GM19397 (cell line): ENCODE data around the gene FLYWCH2.
A peak's percentile ranks its signal among the peaks of the same experiment; 100 is the strongest.

Source experiments
- ATAC-seq: cut with Tn5 transposase; IDR thresholded peaks from one replicate; pipeline ENCODE4 v1.9.1; 2021; ENCODE audit warnings: mild to moderate bottlenecking, moderate library complexity; ENCODE audit not compliant: unreplicated experiment

Gene FLYWCH2, protein sequence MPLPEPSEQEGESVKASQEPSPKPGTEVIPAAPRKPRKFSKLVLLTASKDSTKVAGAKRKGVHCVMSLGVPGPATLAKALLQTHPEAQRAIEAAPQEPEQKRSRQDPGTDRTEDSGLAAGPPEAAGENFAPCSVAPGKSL

DNA sequence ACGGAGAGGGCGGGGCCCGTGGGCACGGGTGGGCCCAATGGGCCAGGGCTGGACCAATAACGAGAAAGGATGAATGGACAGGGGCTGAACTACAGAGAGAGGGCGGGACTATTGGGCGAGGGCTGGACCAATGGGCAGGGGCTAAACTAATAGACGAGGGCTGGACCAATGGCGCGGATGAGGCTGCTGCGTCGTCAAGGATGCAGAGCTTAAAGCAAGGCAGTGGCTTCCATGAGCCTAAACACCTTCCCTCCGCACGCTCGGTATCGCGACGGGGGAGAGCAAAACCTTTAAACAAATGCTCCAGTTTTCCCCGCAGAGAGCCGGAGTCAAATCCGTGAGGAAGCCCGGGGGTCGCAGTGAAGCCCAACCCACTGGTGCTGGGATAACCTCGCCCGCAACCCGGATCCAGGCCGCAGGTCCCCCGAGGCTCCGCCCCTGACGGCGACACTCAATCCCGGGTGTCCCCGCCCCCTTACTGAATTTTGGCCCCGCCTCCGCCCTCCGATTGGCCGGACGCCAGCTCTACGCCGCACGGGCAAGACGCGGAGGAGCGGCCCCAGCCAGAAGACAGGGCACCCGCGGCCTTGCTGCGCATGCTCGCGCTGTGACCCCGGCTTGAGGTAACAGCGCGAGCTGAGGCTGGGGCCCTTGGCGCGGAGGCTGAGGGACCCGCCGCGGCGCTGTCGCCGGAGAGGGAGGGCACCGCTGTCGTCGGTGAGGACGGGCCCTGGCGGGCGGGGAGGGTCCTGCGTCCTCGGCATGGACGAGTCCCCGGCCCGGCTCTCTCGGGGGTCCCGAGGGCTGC lies at the start of gene FLYWCH2:
FLYWCH2 (plus strand) TSS at position 566 of the 808 bp plus-strand sequence. CDS start 13,235 bp downstream, outside the sequence.
- ATAC-seq, result peak; percentile 85

DNA sequence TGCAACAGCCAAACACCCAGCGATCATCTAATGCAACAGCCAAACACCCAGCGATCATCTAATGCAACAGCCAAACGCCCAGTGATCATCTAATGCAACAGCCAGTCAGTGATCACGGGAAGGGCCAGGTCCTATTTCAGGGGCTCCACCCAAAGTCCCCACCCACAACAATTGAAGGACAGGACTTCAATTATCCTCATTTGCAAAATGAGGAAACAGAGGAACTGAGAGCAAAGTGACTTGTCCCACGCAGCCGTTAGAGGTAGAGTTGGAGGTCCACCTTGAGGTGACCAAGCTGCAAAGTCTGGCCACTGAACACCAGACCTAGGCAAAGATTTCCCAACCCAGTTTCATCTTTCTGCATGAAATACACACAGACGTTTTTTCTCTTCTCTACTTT lies 49.2 kb upstream of the FLYWCH2 start:
- ATAC-seq, result no peak

DNA sequence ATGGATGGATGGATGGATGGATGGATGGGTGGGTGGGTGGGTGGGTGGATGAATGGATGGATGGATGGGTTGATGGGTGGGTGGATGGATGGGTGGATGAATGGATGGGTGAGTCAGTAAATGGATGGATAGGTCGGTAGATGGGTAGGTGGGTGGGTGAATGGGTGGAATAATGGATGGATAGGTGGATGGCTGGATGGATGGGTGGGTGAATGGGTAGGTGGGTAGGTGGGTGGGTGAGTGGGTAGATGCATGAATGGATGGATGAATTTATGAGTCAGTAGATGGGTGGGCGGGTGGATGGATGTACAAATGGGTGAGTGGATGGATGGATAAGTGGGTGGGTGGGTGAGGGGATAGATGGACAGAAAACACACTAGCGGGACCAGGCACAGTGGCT lies 48.0 kb upstream of the FLYWCH2 start:
- no peak for ATAC-seq

DNA sequence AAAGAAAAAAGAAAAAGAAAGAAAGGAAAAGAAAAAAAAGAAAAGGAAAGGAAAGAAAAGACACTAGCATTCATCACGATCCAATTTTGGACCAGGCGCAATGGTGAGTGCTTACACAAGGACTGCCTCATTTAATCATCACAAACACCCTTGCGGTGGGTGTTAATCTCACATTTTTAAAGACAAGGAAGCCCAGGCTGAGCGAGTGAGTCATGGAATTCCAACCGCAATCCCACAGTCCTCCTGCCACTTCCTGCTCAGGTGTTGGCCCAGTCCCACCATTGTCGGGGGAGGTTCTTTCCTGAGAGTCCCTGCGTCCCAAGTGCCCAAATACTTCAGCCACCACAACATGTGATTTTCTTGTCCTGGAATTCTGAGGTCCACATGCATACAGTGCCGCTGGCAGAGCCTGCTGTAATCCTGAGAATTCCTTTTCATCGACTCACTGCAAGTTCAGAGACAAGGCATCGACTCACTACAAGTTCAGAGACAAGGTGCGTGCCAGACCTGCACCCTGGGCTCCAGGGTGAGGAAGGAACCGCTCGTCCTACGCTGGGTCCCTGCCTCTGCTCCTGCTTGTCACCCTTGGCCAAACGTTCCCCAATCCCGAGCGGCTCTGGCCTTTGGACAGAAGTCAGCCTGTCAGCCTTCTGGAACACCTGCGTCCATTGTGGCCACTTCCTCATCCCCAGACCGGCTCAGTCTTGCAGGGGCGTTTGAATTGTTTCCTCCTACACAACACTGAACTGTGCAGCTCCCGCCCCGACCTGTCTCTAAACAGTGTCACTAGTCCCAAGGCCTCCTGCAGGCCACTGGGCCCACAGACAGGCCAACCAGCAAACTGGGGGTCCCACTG lies 47.1 kb upstream of the FLYWCH2 start:
- ATAC-seq, result no peak

DNA sequence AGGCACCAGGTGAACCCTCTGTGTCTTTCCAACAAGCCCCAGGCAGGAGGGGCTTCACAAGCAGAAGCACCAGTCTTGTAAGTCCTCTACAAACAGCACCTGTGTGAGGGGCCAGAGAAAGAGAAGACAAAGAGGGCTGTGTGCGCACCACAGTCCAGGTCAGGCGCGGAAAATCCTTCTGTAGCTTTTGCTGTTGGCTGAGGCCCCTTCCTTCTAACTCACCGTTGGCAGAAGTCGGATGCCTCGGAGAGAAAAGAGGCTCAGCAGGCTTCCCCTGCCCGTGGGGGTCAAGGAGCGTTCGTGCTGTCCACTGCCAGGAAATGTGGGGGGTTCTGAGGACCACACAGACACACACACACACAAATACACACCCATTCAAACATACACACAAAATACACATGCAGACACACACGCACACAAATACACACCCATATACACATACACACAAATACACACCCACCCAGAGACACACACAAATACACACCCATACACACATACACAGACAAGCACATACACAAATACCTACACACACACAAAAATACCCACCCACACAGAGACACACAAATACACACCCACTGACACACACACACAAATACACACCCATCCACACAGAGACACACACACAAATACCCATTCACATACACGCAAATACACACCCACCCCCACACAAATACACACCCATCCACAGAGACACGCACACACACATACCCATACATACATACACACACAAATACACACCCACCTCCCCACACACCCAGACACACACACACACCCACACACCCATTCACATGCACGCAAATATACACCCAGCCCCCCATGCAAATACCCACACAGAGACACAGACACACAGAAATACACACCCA lies 46.1 kb upstream of the FLYWCH2 start:
- no peak for ATAC-seq

DNA sequence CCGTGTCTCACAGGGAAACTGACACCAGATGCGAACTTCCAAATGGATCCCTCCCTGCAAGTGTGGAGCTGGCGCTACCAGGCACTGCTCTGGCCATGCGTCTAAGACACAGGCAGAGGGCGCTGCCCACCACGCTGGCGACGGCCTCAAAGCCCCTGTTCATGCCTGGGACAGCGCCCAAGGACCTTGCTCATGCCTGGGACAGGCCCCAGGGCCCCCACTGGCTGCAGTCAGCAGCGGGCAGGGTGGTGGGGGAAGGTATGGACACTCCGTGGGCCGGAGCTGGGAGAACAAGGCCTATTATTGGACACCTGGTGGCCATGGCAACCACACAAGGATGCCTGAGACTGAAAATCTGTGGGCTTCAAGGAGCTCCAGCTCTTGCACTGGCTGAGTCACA lies 44.1 kb upstream of the FLYWCH2 start:
- ATAC-seq, result no peak

DNA sequence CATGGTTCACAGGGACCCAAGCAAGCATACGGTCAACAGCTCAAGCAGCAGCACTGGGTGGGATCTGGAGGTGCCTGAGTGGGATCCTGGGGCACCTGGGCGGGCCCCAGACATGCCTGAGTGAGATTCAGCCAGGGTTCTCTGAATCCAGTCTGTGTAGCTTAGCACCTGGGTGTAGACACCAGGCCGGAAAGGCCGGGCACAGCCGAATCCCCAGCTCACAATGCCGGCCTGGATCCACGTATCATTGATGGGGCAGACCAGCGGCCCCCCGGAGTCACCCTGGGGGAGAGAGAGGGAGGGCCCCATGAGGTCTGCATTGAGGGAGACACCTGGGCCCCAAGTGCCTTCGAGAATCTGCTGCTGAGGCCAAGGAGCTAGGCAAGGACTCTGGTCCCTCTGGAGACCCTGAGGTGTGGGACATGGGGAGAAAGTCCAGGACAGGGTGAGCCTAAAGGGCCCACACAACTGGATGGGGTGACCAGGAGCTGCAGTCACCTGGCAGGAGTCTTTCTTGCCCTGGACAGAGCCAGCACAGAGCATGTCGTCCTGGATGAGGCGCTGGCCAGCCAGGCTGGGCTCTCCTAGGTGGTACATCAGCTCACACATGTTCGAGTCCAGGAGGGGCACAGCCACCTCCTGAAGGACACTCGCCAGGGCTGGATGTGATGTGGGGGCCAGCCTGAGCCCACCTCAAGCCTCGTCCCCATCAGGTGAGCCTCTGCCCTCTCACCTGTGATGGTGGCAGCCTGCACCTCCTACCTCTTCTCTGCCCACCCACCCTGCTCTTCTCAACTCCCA lies 43.2 kb upstream of the FLYWCH2 start:
- no peak for ATAC-seq

DNA sequence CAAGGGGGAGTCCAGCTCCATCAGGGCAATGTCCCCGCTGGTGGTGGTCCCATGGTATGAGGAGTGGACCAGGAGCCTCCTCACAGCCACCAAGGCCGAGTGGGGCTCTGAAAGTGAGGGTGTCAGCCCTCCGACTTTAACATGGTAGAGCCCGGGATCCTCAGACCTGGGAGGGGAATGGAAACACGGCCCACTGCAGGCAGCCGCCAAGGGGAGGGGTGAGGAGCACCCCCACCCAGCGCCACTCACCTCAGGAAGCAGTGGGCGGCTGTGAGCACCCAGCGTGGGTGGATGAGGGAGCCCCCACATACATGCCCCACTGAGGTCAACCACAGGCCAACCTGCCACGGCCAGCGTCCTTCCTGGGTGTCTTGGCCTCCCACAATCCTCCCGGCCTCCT lies 42.1 kb upstream of the FLYWCH2 start:
- no peak for ATAC-seq

DNA sequence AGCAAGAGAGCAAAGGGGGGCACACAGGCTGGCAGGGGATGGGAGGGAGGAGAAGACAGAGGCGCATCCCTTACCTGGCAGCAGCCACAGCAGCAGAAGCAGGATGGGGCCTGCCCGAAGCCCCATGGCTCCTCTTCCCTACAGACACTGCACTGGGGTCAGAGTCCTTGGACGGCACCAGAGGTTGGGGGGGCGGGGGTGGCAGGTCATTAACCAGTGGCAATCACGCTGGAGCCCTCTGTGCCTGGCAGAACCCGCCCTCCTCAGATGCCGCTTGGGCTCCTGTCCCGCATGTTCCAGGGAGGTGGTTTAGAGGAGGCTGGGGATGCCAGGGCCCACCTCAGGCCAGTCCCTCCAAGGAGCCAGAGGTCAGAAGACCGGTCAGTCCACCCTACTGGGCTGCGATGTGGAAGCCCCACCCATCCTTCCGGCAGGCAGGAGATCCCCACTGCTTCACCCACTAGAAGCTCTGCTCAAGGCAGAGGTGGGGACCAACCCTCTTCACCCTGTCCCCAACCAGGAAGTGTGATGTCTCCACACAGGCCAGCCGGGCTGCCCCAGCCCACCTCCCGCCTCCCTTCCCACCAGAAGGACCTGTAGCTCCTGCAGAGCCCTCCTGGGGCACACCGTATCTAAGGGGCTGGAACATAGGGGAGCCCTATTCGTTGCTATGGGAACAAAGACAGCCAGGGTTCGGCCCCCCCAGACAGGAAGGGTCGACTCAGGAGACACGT lies 41.2 kb upstream of the FLYWCH2 start:
- ATAC-seq, result no peak

DNA sequence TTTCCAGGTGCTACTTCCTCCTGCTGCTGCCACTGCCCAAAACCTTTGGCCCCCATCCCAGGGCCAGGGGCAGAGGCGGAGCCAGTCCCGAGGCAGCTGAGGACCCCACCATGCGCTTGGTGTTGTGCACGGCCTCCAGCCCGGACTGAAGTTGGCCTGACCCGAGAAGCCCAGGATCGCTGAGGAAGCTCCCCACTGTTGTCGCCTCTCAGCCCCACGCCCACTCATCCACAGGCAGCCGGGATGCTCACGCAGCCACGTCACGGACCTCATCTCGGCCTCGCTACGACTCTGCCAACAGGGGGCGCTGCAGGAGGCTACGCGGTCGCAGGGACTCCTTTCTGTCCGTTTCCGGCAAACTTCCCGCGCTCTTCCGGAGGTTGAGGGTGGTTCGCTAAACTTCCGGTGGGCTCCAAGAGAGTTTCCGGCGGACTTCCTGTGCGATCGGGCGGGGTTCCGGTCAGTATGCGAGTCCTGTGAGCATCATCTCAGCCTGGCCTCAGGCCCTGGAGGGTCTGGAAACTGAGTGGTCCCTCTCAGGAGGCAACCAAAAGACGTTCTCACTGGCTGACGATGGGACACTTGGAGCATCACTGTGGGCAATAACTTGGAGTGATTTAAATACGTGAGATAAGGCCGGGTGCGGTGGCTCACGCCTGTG lies 40.5 kb upstream of the FLYWCH2 start:
- ATAC-seq, result no peak

DNA sequence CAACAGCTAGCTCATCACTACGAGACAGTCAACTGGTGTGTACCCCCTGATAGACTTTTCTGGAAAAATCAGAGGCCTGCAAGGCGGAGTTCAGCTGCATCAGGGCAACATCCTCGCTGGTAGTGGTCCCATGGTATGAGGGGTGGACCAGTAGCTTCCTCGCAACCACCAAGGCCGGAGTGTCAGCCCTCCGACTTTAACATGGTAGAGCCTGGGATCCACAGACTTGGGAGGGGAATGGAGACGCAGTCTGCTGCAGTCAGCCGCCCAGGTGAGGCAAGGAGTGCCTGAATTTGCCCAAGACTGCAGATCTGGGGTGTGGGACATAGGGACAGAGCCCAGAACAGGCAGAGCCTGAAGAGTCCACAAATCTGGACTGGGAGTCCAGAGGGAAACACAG lies 39.5 kb upstream of the FLYWCH2 start:
- ATAC-seq, result no peak

DNA sequence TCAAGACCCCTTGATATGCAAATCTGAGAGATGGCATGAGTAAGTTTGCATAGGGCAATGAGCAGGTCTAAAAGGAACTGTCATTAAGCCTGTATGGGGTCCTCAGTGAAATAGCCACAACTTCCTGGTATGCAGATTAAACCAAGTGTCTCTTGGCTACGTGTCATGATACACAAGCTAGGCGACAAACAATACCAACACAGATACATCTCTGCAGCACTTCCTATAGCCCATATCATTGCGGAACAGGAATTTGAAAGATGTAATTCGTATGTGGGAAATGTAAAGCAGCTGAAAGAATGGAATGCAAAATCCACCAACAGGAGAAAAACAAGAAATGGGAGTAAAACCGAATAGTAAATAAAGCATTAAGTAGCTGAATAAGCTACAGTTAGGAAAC lies 37.9 kb upstream of the FLYWCH2 start:
- no peak for ATAC-seq

DNA sequence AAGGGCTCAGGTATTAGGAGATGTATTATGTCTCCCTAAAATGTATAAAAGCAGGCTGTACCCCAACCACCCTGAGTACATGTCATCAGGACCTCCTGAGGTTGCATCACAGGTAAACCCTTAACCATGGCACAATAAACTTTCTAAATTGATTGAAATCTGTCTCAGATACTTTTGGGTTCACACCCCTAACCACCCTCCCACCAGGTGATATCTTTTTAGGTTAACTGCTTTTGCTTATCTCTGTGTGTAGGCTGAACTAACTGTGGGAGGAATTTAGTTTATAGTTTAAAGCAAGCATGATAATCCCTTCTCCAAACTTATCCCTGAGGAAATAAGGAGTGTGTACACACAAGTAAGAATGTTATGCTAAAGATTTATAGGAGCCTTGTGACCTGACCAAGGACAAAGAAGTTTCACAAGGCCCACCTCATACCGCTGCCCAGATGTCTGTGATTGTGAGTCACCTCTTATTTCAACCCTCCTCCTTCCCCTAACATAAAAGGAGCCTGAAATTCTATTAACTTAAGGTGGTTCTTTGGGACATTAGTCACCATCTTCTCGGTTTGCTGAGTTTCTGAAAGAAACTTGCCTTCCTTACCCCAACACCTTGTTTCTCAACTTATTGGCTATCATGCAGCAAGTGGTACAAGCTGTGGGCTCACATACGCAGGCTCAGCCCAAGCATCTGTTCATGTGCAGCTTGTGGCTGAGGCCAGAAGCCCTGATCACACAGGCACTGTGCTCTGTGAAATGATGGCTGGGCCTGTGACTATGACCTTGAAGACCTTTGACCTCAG lies 36.3 kb upstream of the FLYWCH2 start:
- no peak for ATAC-seq

DNA sequence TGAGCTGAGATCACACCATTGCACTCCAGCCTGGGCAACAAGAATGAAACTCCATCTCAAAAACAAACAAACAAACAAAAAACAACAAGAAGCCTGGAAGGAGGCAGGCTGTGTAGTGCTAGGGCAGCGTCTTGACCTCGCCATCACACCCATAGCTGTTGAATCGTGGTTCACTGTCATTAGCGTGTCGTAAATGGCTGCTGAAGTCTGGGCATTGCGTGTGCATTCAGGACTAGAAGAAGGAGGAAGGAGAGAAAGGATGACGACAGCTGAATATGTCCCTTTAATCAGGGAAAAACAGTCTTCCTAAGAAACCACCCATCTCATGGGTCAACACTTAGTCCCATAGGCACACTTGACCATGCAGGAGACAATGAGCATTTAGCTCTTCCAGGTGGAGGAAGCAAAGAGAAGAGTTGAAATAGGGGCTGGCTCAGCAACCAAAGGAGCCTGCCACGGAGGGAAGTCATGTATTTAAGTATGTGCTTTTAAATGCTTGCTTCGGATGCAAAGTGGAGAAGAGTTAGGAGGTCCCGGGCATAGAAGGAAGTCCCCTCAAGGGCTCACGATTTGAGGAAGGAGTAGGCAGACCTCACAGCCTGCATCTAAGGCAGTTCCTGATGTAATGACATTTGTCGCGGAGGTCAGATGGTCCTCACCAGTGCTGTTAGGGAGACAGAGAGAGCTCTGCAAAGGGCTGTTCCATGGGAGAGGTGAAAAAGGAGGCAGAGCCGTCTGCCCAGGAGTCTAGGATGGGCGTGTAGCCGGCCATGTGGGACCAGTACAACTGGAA lies 33.9 kb upstream of the FLYWCH2 start:
- ATAC-seq, result no peak

DNA sequence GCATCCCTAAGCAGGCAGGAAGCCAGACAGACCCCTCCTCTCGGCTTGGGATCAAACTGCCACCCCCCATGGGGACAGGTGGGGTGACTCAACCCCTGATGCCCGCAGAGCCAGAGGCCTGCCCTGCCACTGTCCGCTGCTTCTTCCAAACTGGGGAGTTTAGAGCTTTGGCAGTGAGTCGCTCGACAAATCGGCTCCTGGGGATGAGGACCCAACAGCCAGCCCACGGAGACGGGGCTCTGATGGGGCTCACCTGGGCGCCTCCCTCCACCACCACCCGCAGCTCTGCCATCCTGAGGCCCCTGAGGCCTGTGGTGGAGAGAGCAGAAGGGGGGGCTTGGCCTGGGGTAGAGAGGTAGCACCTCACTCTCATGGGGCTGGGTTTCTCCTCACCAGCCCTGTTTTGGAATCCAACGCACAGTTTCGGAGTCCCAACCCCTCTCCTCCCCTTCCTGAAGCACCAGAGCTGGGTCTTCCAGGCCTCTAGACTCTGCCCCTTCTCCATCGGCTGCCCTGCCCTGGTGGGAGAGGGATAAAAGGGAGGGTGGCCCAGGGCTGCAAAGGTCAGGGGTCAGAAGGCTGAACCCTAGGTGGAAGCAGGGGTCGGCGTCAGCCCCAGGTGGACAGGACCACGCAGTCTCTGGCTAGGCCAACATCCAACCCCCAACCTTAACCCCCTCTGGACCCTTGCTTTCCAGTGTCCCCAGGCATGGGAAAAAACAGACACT lies 30.8 kb upstream of the FLYWCH2 start:
- no peak for ATAC-seq

DNA sequence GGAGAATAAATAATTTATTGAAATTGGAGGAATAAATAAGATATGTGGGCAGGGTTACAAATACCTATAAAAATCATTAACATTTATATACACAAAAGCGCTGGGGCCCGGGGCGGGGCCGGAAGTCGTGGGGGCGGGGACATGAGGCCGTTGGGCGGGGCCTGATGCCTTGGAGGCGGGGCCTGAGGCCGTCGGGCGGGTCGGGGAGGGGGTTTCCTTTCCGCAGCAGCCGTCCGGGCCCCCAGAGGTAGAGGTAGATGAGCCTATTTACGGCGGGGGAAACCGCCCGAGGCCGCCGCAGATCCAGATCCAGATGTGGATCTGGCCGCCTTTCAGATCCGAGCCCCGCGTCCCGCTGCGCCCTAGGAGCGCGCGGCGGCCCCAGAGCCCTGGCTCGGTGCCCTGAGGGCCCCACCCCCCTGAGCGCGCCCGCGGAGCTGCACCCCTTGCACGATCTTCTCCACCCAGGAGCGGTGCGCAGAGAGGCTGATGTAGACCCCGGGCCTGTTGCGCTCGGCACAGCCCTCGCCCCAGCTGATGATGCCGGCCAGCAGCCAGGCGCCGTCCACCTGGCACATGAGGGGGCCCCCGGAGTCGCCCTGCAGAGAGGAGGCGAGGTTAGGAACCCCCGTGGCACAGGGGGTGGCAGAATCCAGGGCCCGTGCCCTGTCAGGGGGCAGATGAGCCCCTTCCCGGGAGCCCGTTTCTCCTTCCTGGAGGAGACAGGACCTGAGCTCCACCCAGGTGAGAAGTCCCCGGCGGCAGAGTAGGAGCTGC lies 30.1 kb upstream of the FLYWCH2 start:
- no peak for ATAC-seq
